ENCODE data around the gene NEK2.

DNA sequence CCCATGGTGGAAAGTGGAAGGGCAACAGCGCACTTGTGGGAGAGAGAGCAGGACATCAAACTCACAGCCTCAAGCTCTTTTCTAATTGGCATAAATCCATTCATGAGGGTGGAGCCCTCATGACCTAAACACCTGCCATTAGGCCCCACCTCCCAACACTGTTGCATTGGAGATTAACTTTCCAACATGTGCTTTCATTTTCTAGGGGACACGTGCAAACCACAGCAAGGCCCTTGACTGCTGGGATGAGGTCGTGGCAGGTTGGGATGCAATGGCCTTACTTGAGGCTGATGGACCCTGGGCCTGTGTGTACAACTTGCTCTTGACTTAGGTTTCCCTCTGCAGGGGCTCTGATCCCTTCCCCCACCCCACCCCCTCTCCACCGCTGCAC is 35.9 kb upstream of the NEK2 start:
- TF ChIP-seq, protein P1, sequence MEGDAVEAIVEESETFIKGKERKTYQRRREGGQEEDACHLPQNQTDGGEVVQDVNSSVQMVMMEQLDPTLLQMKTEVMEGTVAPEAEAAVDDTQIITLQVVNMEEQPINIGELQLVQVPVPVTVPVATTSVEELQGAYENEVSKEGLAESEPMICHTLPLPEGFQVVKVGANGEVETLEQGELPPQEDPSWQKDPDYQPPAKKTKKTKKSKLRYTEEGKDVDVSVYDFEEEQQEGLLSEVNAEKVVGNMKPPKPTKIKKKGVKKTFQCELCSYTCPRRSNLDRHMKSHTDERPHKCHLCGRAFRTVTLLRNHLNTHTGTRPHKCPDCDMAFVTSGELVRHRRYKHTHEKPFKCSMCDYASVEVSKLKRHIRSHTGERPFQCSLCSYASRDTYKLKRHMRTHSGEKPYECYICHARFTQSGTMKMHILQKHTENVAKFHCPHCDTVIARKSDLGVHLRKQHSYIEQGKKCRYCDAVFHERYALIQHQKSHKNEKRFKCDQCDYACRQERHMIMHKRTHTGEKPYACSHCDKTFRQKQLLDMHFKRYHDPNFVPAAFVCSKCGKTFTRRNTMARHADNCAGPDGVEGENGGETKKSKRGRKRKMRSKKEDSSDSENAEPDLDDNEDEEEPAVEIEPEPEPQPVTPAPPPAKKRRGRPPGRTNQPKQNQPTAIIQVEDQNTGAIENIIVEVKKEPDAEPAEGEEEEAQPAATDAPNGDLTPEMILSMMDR (conservative IDR thresholded peaks at IDR 0.05 in 1 of 2, IDR thresholded peaks at IDR 0.05 in 1 of 2; ENCODE audit: extremely low read depth in 1 of 2, insufficient read depth in 1 of 2, low read depth in 1 of 2, low read length in 2 of 2): no peak
- TF ChIP-seq EZH2 (IDR thresholded peaks at IDR 0.05; ENCODE audit: borderline replicate concordance, low read length): no peak
